Testis (tissue), 2 donors: ENCODE results near the gene TTLL3.

Source experiments
- POLR2A ChIP-seq: fragments of 450-650 bp; IDR thresholded peaks from one replicate; pipeline ENCODE4 v1.6.1; 2017; ENCODE audit warnings: antibody characterized with exemption, mild to moderate bottlenecking, moderate library complexity
- TF ChIP-seq, protein P1 (sequence below), 3 experiments: fragments of 450-650 bp in 2 of 3; fragments of 200-600 bp in 1 of 3; sonication (generic) in 1 of 3; IDR thresholded peaks; one replicate each; pipeline ENCODE4 v1.5.1; 2016 to 2019; ENCODE audit warnings: antibody characterized with exemption in 3 of 3, mild to moderate bottlenecking in 2 of 3, moderate library complexity in 1 of 3

DNA sequence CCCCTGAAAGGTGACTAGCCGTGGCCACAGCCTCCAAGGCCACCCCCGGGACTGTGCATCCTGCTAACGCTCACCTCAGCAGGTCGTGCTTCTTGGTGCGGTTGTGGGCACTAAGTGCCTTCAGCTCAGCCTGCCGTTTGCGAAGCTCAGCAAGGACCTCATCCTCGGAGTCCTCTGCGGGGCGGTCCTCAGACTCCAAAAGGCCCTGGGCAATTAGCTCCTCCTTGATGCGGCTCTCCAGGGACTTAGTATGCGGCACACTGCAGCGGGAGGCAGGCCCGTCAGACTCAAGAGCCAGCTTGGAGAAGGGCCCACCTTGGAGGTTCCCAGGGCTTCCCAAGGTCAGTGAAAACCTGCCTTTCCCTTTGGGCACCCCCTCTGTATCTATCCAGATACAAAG lies 26.1 kb upstream of the TTLL3 start:
- TF ChIP-seq, protein P1, sequence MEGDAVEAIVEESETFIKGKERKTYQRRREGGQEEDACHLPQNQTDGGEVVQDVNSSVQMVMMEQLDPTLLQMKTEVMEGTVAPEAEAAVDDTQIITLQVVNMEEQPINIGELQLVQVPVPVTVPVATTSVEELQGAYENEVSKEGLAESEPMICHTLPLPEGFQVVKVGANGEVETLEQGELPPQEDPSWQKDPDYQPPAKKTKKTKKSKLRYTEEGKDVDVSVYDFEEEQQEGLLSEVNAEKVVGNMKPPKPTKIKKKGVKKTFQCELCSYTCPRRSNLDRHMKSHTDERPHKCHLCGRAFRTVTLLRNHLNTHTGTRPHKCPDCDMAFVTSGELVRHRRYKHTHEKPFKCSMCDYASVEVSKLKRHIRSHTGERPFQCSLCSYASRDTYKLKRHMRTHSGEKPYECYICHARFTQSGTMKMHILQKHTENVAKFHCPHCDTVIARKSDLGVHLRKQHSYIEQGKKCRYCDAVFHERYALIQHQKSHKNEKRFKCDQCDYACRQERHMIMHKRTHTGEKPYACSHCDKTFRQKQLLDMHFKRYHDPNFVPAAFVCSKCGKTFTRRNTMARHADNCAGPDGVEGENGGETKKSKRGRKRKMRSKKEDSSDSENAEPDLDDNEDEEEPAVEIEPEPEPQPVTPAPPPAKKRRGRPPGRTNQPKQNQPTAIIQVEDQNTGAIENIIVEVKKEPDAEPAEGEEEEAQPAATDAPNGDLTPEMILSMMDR (IDR thresholded peaks at IDR 0.05), result no peak
- TF ChIP-seq POLR2A, result no peak
